K562 (cell line): ENCODE data around the gene MIDN. TPM values are rescaled to one million over a fixed set of nuclear protein-coding genes. Genes with fewer than 3 reads are reported as not detected.
A peak's percentile ranks its signal among the peaks of the same experiment; 100 is the strongest.

Experiments
- ADNP ChIP-seq: fragments of 200-800 bp; sonication (Bioruptor generic); IDR thresholded peaks from 2 replicates; pipeline ENCODE4 v1.6.1; 2016; ENCODE audit warnings: missing genetic modification characterization, missing compliant biosample characterization
- NONO ChIP-seq, 2 experiments: fragments of 200-400 bp in 1 of 2; fragments of 450-650 bp in 1 of 2; formaldehyde crosslinking in 1 of 2; IDR thresholded peaks; 2 replicates each; pipeline ENCODE4 v1.6.1; 2017; ENCODE audit warnings: low read depth in 2 of 2, mild to moderate bottlenecking in 2 of 2, moderate library complexity in 2 of 2, low read length in 1 of 2
- NR4A1 ChIP-seq, 2 experiments: fragments of 250-450 bp in 1 of 2; fragments of 450-650 bp in 1 of 2; sonication (Bioruptor Pico) in 1 of 2; IDR thresholded peaks; 2 replicates each; pipeline versions ENCODE4 v1.4.0 to v1.6.1; 2016 to 2020; ENCODE audit warnings: mild to moderate bottlenecking in 2 of 2, missing compliant biosample characterization in 1 of 2, missing genetic modification characterization in 1 of 2, moderate library complexity in 1 of 2
- SMAD1 ChIP-seq: fragments of 150-350 bp; IDR thresholded peaks from 2 replicates; pipeline ENCODE4 v1.6.1; 2014; ENCODE audit warnings: low read length, low read depth; ENCODE audit not compliant: partially characterized antibody
- STAG1 ChIP-seq: sonication (generic); formaldehyde crosslinking; IDR thresholded peaks from 2 replicates; pipeline ENCODE4 v1.5.0; 2020; ENCODE audit warnings: missing genetic modification reagents, borderline replicate concordance
- ZNF175 ChIP-seq: fragments of 200-800 bp; sonication (Bioruptor generic); IDR thresholded peaks from 2 replicates; pipeline ENCODE4 v1.6.1; 2016; ENCODE audit warnings: low read depth, mild to moderate bottlenecking, missing genetic modification characterization, missing compliant biosample characterization
- ZNF23 ChIP-seq: fragments of 250-450 bp; sonication (Bioruptor Pico); IDR thresholded peaks from 2 replicates; pipeline ENCODE4 v1.4.0; 2020; ENCODE audit warnings: mild to moderate bottlenecking
- polyA plus RNA-seq, 8 experiments: library from polyadenylated mRNA; depleted of rRNA in 4 of 8; stranded (reverse) in 5 of 8; unstranded in 3 of 8; fragments of >200 nt; fragmentation: Nextera tagmentation in 2 of 8; fragmentation: Illumina TruSeq in 1 of 8; extraction: Ambion mirVana in 2 of 8; extraction: Trizol in 1 of 8; gene quantifications; 2 replicates each; pipeline versions ENCODE4 v1.2.1 to v1.2.3, GENCODE V29; 2011 to 2014; ENCODE audit warnings: inconsistent platforms in 1 of 8, missing spikeins in 1 of 8
- total RNA-seq, 7 experiments: library from RNA; depleted of rRNA in 6 of 7; stranded (reverse); fragments of >200 nt in 6 of 7; fragmentation: Illumina TruSeq in 2 of 7; extraction: Trizol in 2 of 7; gene quantifications; 2 replicates each; pipeline versions ENCODE4 v1.2.1 to v1.2.3, GENCODE V29; 2011 to 2021; ENCODE audit warnings: low replicate concordance in 1 of 7
- TF ChIP-seq, protein P1 (sequence below): sonication (generic); formaldehyde crosslinking; IDR thresholded peaks from 2 replicates; pipeline ENCODE4 v1.8.0; 2022; ENCODE audit warnings: mild to moderate bottlenecking, missing genetic modification reagents
- TF ChIP-seq, protein P2 (sequence below): fragments of 450-650 bp; formaldehyde crosslinking; conservative IDR thresholded peaks from 2 replicates; pipeline ENCODE4 v1.4.0; 2022; ENCODE audit warnings: mild to moderate bottlenecking, missing genetic modification characterization
- TF ChIP-seq, protein P3 (sequence below): fragments of 250-450 bp; sonication (Bioruptor Pico); IDR thresholded peaks from 2 replicates; pipeline ENCODE4 v1.4.0; 2020; ENCODE audit warnings: mild to moderate bottlenecking, moderate library complexity, borderline replicate concordance
- TF ChIP-seq, protein P4 (sequence below), 2 experiments: fragments of 450-650 bp; conservative IDR thresholded peaks; 2 replicates each; pipeline ENCODE4 v1.6.1; 2017; ENCODE audit warnings: mild to moderate bottlenecking in 2 of 2, moderate library complexity in 2 of 2

MIDN gene
- total and polyA plus RNA-seq, 9 of the 15 experiments (the other 6 are each of a cell fraction or from before 2014, with no cell fraction given), result 0.17 to 120 (median 10.1) TPM

DNA sequence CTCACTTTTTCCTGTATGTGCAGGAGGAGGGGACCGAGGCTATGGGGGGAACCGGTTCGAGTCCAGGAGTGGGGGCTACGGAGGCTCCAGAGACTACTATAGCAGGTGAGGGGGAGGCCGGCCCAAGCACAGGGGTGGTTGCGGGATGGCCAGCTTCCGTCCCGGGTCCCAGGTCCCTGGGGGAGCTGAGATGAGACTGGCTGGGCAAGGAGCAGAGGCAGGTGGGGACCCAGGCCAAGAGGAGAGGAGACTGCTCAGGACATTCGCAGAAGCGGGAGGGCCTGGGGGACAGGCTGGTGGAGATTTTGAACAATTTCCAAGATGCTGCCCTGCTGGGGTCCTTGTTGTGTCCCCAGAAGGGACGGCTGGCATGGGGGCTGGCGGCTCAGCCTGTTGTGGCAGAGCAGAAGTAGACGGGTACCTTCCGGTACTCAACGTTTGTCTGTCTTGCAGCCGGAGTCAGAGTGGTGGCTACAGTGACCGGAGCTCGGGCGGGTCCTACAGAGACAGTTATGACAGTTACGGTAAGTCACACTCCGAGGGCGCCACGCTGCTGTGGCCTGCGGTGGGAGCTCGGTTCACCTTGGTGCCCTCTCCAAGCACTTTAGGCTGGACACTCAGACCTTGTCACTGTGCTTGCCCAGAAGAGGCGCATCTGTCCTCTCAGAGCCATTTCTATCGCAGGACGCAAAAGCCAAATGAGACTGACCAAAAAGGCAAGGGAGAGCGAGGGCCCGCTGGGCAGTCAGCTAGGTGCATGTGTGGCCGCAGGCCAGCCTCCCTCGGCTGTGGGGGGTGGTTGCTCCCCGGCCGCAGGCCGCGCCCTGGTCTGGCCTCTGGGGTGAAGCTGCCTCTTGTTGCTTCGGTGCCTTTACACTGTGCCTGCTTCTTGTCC is 23.4 kb downstream of the MIDN start (continued):
- TF ChIP-seq NONO (IDR thresholded peaks at IDR 0.05; ENCODE audit: low read depth in 2 of 2, low read length in 1 of 2) (peak in 1 of 2 experiments; percentile 13; a peak in 1 of 4 replicates), ADNP (tag) (no peak), ZNF175 (CRISPR knock-in tag) (no peak), SMAD1 (no peak), STAG1 (CRISPR knock-in tag) (no peak), NR4A1 (CRISPR knock-in tag; IDR thresholded peaks at IDR 0.05) (no peak), NR4A1 (tag; IDR thresholded peaks at IDR 0.05) (peak; percentile 52), ZNF23 (no peak)
- TF ChIP-seq, protein P1, sequence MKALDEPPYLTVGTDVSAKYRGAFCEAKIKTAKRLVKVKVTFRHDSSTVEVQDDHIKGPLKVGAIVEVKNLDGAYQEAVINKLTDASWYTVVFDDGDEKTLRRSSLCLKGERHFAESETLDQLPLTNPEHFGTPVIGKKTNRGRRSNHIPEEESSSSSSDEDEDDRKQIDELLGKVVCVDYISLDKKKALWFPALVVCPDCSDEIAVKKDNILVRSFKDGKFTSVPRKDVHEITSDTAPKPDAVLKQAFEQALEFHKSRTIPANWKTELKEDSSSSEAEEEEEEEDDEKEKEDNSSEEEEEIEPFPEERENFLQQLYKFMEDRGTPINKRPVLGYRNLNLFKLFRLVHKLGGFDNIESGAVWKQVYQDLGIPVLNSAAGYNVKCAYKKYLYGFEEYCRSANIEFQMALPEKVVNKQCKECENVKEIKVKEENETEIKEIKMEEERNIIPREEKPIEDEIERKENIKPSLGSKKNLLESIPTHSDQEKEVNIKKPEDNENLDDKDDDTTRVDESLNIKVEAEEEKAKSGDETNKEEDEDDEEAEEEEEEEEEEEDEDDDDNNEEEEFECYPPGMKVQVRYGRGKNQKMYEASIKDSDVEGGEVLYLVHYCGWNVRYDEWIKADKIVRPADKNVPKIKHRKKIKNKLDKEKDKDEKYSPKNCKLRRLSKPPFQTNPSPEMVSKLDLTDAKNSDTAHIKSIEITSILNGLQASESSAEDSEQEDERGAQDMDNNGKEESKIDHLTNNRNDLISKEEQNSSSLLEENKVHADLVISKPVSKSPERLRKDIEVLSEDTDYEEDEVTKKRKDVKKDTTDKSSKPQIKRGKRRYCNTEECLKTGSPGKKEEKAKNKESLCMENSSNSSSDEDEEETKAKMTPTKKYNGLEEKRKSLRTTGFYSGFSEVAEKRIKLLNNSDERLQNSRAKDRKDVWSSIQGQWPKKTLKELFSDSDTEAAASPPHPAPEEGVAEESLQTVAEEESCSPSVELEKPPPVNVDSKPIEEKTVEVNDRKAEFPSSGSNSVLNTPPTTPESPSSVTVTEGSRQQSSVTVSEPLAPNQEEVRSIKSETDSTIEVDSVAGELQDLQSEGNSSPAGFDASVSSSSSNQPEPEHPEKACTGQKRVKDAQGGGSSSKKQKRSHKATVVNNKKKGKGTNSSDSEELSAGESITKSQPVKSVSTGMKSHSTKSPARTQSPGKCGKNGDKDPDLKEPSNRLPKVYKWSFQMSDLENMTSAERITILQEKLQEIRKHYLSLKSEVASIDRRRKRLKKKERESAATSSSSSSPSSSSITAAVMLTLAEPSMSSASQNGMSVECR, result peak; percentile 30; the same call in 1 of the 2 replicates
- TF ChIP-seq, protein P2, sequence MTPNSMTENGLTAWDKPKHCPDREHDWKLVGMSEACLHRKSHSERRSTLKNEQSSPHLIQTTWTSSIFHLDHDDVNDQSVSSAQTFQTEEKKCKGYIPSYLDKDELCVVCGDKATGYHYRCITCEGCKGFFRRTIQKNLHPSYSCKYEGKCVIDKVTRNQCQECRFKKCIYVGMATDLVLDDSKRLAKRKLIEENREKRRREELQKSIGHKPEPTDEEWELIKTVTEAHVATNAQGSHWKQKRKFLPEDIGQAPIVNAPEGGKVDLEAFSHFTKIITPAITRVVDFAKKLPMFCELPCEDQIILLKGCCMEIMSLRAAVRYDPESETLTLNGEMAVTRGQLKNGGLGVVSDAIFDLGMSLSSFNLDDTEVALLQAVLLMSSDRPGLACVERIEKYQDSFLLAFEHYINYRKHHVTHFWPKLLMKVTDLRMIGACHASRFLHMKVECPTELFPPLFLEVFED, result no peak
- TF ChIP-seq, protein P3, sequence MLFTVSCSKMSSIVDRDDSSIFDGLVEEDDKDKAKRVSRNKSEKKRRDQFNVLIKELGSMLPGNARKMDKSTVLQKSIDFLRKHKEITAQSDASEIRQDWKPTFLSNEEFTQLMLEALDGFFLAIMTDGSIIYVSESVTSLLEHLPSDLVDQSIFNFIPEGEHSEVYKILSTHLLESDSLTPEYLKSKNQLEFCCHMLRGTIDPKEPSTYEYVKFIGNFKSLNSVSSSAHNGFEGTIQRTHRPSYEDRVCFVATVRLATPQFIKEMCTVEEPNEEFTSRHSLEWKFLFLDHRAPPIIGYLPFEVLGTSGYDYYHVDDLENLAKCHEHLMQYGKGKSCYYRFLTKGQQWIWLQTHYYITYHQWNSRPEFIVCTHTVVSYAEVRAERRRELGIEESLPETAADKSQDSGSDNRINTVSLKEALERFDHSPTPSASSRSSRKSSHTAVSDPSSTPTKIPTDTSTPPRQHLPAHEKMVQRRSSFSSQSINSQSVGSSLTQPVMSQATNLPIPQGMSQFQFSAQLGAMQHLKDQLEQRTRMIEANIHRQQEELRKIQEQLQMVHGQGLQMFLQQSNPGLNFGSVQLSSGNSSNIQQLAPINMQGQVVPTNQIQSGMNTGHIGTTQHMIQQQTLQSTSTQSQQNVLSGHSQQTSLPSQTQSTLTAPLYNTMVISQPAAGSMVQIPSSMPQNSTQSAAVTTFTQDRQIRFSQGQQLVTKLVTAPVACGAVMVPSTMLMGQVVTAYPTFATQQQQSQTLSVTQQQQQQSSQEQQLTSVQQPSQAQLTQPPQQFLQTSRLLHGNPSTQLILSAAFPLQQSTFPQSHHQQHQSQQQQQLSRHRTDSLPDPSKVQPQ (CRISPR knock-in tag), result no peak
- TF ChIP-seq, protein P4, sequence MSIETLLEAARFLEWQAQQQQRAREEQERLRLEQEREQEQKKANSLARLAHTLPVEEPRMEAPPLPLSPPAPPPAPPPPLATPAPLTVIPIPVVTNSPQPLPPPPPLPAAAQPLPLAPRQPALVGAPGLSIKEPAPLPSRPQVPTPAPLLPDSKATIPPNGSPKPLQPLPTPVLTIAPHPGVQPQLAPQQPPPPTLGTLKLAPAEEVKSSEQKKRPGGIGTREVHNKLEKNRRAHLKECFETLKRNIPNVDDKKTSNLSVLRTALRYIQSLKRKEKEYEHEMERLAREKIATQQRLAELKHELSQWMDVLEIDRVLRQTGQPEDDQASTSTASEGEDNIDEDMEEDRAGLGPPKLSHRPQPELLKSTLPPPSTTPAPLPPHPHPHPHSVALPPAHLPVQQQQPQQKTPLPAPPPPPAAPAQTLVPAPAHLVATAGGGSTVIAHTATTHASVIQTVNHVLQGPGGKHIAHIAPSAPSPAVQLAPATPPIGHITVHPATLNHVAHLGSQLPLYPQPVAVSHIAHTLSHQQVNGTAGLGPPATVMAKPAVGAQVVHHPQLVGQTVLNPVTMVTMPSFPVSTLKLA (conservative IDR thresholded peaks at IDR 0.05), result peak; percentile 51 to 56; a peak in 3 of 4 replicates
